A673 (cell line): ENCODE results near the gene SNAPIN.

Source experiments
- EZH2 ChIP-seq: fragments of 200-600 bp; sonication (generic); IDR thresholded peaks from 2 replicates; pipeline ENCODE4 v1.6.1; 2017; ENCODE audit warnings: borderline replicate concordance, low read depth, mild to moderate bottlenecking, mixed read lengths, antibody characterized with exemption, low read length; ENCODE audit not compliant: poor library complexity, severe bottlenecking
- TF ChIP-seq, protein P1 (sequence below): fragments of 300-800, 200-600 bp; sonication (generic); conservative IDR thresholded peaks from 2 replicates; pipeline ENCODE4 v1.5.1; 2017; ENCODE audit warnings: low read depth, mild to moderate bottlenecking, antibody characterized with exemption, low read length, moderate library complexity, mixed read lengths

DNA sequence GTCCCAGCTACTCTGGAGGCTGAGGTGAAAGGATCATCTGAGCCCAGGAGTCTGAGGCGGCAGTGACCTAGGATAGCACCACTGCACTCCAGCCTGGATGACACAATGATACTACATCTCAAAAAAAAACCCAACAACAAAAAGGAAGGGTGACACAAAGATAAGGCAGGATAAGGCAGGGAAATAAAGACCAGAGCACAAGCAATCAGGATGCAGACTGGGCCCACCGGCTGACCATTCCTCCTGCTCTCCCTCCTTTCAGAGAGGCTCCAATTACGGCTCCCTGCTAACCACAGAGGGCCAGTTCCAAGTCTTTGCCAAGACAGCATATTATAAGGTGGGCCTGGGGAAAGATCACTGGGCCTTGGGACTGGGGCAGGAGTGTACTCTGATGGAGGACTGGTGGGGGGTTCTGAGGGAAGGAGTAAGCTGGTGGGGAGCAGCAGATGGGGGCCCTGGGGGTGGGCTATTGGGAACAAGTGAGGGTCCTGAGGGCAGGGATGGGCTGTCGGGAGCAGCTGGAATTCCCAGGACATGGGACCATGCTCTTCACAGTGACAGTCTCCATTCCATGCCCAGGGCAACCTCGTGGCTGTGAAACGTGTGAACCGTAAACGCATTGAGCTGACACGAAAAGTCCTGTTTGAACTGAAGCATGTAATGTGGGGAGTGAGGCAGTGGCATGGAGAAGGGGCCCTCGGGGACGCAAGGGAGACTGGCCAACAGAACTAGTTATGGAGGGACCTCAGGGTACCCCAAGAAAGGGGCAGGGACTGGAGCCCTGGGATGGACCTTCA, 27.2 kb downstream of the SNAPIN start:
- TF ChIP-seq, protein P1, sequence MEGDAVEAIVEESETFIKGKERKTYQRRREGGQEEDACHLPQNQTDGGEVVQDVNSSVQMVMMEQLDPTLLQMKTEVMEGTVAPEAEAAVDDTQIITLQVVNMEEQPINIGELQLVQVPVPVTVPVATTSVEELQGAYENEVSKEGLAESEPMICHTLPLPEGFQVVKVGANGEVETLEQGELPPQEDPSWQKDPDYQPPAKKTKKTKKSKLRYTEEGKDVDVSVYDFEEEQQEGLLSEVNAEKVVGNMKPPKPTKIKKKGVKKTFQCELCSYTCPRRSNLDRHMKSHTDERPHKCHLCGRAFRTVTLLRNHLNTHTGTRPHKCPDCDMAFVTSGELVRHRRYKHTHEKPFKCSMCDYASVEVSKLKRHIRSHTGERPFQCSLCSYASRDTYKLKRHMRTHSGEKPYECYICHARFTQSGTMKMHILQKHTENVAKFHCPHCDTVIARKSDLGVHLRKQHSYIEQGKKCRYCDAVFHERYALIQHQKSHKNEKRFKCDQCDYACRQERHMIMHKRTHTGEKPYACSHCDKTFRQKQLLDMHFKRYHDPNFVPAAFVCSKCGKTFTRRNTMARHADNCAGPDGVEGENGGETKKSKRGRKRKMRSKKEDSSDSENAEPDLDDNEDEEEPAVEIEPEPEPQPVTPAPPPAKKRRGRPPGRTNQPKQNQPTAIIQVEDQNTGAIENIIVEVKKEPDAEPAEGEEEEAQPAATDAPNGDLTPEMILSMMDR: no peak
- no peak for TF ChIP-seq EZH2
